Fibroblast of skin of right quadriceps (primary cell): ENCODE results near the gene SOCS3.
A peak's percentile ranks its signal among the peaks of the same experiment; 100 is the strongest.

Experiments
- DNase-seq: peaks from one replicate; pipeline ENCODE4 v3.0.0-alpha.2; 2013

The SOCS3 gene

DNA sequence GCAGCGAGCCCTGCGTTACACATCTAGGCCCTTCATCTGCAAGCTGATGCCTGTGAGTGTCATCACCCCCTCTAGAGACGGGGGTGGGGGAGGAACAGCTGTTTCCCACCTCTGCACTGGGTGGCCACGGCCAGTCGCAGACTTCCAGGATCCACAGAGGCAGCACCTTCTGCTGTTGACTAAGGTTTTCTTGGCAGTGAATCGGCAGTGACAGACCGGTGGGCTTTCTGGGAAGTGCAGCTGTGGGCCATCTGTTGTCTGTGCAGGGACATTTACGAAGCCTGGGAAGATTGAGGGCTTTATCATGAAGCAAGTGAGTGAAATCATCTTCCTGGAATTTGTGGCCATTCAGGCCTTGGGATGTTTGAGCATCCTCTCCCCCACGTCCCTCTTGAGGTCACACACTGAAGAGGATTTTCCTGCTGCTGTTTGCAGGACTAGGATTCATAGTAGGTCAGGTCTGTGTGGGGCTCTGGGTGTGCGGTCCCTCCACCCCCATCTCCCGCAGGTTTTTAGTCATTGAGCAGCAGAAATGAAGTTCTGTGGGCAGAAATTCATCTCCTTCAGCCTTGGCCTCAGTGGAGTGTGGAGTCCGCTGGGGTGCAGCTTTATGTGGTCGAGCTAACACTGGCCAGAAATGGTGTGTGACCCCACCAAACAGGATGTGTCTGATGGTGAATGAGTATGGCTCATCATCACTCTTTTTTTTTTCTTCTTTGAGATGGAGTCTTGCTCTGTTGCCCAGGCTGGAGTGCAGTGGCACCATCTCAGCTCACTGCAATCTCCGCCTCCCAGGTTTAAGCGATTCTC lies 30.6 kb upstream of the SOCS3 start:
- peak; percentile 98 for DNase-seq

DNA sequence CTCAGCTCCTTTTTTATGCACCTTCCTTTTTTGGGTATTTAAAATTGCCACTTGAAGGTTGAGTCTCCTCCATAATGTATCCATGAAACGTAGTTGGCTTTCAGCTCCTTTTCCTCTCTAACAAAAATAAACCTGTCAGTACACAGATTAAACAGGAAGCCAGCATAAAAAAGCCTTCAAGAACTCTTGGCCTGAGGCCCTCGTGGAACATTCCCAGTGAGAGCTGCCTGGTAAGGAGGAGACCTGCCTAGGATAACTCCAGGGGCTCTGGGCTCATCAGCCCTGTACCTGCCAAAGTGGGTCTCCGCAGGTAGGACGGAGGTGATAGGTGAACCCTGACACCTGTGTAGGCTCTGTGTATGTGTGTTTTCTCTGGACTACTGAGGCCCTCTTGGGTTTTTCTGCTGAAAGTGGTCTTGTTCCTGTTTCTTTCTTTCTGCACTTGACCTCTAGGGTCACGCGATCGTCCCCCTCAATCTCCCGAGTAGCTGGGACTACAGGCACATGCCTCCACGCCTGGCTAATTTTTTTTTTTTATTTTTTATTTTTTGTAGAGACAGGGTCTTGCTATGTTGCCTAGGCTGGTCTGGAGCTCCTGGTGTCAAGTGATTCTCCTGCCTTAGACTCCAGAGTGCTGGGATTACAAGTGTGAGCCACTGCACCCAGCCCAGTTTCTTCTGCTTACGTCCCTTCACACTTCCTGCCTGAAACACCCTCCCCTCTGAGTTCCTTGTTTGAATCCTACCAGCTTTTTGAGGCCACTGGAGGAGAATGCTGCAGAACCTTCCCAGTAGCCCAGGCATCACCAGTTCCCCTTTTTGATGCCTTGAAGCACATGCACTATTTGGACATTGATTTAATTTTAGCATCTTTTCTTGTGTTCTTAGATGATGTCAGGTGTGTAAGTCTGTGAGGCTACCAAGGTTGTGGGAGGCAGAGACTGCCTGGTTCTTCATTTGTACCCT lies 28.4 kb upstream of the SOCS3 start:
- peak; percentile 22 for DNase-seq

DNA sequence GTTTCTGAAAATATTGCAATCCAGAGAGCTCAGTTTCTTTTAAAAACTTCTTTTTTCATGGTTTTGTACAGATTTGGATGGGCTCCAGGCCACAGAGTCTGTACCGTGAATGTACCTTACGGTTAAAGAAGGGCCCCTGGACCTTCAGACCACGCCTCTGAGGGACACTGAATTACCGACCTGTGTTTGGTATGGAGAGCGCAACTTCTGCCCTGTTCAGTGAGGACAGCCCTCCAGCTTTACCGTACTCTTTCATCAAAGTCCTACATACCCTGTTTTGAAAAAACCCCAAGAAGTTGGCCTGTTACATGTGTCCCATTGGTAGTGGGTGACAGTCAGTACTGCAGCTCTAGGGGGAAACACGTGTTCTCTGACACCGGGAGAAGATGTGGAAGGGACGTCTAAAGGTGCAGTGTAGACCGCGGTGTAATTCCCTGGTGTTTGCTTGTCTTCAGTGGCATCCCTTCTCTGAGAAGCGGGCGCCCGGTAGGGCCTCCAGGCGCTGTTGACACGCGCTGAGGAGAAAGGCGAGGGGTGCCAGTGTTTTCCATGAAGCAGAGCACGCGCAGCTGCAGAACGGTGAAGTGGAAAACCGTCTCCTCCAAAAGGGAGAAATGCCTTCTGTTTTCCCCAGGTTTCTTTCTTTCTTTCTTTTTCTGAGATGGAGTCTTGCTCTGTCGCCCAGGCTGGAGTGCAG lies 24.8 kb upstream of the SOCS3 start:
- DNase-seq, result no peak

DNA sequence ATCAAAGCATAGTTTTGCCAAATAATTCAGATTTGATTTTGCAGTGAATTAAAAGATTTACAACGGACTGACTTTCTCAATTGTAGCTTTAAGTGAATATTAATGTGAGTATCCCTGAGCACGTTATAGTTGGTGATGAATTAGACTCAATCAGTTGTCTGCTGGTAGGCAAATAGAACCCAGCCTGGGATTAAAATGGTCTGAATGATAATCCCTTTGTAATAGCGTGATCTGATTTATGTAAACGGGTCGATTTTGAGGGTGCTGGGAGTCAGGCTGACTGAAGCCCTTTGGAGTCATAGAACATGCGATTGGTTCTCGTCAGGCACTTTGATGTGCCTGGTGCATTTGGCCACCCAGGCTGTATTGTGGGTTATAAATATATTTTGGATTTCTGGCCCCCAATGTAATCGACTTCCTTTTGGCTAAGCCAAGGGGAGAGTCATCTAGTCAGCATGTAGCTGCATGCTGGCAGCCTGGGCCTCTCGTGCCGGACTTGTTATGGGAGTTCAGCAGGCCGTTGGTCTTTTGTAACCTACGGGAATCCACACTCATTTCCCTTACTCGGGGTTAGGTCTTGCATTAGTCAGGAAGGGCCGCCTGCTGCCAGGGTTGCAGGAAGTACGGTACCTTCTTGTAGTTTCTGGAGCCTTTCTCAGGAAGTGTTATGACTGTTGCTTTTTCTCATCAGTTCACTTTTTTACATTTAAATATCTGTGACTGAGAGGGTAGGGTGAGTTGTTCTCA lies 24.0 kb upstream of the SOCS3 start:
- peak; percentile 95 for DNase-seq

DNA sequence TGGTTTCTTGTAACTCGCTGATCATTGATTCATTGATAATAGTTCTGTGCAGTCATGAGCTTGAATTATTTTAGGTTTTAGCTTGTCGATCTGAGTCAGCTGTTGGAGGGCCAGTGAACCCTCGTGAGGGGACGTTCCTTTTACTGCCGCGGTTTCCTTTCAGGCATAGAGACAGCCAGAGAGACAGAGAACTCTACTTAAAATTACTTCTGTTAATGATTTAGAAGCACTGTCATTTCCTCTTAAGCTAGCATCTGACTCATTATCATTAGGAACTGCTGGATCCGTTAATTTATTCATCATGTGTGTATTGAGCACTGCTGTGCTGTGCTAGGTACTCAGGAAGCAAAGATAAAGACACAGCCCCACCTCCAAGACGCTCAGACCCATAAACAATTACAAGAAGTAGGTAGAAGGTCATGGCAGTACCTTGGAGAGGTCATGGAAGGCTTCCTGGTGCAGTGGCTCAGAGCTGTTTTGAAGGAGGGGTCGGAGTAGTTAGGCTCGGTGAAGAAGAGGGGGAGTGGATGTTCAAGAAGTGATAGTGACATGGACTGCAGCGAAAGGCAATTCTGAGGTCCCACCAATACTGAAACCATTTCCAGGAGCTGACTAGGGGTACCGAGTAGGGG lies 21.8 kb upstream of the SOCS3 start:
- DNase-seq, result peak; percentile 84

DNA sequence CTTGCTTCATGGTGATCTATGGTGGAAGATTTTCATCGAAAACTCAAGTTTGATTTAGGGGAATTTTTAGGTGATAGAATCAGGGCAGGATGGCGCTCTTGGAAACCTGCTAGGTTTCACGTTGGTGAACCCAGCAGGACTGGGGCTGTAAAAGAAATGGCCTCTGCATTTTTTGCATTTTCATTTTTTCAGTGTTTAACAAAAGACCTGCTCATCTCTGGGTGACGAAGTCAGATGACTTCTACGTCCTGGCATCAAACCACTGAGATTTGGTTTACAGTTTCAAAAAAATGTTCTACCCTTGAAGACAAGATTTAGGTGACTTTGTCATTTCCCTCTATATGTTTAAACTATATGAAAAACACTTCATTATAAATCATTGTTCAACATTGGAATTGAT lies 20.5 kb upstream of the SOCS3 start:
- no peak for DNase-seq

DNA sequence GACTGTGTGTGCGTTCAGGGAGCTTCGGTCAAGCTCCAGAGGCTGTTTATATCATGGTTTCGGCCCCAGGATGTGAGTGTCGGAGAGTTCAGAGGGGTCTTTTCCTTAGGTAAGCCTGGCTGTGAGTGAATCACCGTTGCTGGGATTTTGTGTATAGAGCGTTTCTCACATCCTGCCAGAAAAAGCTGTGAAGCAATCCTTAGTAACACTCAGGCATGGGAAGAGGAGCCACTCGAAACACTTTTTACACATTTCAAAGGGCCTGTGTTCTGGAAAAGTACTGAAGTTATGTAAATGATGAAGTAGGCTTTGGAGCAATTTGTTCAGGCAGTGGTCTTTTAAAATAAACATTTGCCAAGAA lies 19.2 kb upstream of the SOCS3 start:
- peak; percentile 77 for DNase-seq

DNA sequence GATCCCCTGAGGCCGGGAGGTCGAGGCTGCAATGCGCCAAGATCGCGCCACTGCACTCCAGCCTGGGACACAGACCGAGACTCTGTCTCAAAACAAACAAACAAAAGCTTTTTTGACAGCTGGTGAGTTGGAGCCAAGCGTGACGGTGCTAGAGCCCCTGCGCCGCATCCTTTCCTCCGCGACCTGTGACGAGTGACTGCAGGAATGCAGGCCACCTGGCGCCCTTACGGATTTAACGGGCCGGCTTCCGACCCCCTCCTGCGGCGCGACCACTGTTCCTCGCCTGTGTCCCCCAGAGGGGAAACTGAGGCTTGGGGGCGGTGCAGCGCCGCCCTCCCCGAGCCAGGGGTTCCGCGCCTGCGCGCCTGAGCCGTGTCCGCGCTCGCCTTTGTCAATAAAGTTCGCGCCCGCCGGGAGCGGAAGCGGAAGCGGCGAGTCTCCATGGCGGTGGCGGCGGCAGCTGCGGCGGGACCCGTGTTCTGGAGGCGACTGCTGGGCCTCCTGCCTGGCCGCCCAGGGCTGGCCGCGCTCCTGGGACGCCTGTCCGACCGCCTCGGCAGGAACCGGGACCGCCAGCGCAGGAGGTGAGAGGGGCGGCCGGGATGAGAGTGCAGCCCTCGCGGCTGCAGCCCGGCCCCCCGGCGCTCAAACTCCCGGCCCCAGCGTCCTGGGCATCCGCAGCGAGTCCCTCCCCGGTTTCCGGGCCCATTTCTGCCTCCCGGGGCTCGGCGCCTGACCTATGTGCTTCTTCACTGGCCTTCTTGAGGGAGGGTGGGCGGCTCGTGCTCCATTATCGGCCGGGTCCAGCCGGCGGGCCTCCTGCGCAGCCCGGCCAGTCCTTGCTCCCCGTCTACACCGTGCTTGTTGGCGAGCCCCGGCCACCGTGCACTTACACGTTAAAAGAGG lies 18.6 kb upstream of the SOCS3 start, which contains the start of gene PGS1:
Gene PGS1, plus strand, starts transcription at position 425 of the 906 bp plus-strand sequence. Its CDS starts 17 bp downstream, at position 442.
- peak; percentile 76 for DNase-seq

DNA sequence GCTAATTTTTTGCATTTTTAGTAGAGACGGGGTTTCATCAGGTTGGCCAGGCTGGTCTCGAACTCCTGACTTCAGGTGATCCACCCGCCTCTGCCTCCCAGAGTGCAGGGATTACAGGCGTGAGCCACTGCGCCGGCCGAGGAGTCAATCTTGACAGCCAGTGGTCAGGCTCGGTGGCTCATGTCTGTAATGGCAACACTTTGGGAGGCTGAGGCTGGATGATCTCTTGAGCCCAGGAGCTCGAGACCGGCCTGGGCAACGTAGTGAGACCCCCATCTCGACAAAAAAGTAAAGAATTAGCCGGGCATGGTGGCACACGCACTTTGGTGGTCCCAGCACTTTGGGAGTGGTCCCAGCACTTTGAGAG lies 18.0 kb upstream of the SOCS3 start:
- no peak for DNase-seq

DNA sequence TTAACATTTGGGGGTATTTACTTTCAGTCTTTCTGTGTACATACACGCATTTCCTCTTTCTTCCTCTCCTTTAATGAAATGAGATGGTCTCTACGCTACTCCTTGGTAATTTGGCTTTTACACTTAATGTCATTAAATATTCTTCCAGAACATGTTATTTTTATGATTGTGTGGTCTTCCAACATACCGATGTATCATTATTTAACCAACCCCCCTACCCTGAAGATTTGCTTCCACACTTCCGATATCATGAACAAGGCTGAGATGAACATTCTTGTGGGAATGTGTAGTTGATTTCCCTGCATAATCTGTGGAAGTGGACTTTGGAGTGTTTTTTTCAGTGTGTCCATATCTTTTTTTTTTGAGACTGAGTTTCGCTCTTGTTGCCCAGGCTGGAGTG lies 16.3 kb upstream of the SOCS3 start:
- DNase-seq, result peak; percentile 74

DNA sequence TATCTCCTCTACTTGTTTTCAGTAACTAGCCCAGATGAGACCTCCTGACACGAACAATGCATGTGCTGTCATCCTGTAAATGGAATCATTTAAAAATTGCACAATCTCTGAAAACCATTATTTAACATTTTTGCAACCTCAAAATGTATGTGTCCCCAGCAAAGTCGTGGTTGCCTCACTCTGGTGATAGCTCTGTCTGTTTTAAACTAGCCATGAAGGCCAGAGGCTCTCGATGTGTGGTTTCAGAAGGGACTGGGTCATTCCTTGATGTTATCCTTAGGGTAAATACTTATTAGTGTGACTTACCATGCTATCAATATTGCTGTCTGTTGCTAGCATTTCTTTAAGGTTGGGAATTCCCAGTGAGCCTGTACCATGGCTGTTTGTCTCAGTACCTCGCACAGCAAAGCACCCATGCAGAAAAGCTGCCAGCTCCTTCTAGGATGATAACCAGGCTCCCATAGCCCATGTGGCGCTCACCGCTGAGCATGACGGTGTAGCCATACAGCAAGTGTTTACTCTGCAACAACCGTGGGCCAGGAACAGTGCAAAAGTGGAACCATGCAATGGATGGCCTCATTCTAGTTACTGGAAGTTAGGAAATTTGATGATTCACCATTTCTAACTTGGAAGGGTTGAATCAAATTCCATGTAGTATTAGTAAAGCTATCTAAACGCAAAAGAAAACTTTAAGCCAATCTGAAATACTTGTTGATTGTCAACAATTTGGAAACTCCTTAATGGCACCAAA lies 15.7 kb upstream of the SOCS3 start:
- peak; percentile 96 for DNase-seq

DNA sequence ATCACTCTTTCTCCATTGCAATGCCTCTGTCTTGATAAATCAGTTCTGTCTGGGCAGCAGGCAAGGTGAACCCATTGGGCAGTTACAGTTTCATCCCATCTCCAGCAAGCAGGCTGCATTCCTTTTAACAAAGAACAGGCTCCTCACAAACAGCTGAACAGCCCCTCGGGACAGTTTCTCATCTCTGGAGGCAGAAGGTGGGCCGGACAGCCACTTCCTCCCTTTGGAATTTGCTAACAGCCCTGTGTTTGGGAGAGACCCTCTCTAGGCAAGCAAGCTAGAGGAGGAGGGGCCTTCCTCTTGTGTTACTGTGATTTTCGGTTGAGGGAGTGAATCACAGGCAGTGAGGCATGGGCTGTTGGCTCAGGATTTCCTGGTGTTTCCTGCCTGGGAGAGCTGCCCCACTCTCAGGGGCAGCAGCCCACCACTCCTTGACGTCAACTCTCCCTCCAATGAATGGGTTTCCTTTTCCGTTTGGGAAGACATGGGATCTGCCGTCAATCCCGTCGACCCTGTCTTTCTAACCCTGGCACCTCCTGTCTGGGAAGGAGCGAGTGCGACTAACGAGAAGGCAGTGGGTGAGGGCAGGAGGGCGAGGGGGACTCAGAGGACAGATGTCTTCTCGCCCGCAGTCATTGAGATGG lies 14.9 kb upstream of the SOCS3 start:
- DNase-seq, result peak; percentile 94

DNA sequence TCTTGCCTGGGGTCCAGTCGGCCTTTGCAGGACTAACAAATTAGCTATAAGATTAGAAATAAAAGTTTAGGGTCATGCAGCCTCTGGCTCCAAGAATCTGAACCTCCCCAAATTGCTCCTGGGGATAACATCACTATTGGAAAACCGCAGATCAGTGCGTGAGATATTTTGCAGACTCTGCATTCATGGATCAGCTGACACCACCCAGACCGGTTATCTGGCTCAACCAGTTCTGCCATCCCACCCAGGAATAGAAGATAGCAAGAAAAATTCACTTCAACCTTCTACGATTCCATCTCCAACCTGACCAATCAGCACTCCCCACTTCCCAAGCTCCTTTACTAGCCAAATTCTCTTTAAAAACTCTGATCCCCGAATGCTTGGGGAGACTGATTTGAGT lies 14.3 kb upstream of the SOCS3 start:
- no peak for DNase-seq

DNA sequence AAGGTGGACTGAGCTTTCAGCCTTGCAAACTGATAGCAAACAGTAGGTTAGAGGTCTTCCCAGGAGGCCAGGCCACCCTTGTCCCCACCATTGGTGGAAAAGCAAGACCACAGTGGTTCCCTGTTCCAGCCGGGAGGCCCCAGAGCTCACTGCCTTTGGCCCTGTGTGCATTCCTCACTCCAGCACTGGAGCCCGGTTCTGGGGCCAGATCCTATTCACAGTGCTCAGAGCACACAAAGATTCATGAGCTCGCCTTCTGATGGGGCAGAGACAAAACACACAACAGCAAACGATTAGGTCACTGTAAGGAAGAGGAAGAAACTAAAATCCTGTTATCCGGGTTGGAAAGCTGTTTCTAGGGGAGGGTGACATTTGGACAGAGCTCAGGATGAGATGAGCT lies 13.0 kb upstream of the SOCS3 start:
- DNase-seq, result no peak

DNA sequence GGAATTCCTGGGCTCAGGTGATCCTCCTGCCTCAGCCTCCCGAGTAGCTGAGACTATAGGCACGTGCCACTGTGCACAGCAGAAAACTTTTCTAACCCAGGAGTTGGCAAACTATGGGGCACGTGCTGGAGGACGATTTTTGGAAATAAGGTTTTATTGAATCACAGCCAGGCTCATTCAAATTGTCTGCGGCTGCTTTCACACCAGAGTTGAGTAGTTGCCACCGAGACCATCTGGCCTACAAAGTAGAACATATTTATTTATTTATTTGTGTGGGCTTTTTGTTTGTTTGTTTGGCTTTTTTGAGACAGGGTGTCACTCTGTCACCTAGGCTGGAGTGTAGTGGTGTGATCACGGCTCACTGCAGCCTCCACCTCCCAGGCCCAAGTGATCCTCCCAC lies 11.2 kb upstream of the SOCS3 start:
- DNase-seq, result no peak

DNA sequence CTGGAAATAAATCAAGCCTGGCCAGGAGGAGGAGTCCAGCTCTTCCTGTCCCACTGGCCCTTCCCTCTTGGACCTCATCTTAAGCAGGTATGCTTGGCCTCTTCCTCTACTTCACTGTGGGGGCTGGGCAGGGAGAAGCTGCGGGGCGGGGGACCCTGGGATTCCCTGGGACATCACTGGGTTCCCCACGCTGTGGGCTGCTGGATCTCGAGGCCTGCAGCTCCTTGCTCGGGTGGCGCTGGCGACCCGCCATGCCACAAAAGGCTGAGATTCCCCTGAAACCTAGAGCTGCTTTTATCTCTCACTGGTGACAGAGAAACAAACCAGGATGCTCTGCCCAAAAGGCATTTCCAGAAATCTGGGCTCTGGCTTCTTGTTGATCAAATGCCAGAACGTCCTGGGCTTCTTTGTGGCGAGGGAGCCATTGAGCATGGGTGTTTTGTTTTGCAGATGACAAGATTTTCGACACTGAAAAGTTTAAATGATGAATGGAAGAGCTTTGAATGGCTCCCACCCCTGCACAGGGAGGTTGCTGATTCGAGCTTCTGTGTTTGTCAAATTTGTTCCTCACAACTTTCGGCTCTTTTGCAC lies 10.0 kb upstream of the SOCS3 start:
- no peak for DNase-seq

DNA sequence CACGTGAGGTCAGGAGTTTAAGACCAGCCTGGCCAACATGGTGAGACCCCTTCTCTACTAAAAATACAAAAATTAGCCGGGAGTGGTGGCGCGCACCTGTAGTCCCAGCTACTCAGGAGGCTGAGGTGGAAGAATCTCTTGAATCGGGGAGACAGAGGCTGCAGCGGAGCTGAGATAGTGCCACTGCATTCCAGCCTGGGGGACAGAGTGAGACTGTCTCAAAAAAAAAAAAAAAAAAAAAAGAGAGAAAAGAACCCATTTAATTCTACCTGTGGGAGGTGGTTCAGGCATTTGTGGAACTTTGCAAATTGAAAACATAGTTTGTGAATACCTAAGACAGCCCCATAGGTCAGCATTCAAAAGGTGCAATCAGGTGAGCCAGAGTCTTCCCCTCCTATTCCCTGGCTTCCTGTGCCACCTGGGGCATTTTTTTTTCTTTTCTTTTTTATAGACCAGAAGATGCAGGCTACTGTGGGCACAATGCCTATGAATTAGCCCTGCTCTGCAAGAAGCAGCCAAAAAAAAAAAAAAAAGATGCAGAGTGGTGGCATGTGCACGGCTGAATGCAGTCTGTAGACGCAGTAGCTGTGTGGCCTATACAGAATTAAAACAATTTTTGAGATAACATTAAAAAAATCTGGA lies 9.1 kb upstream of the SOCS3 start:
- no peak for DNase-seq

DNA sequence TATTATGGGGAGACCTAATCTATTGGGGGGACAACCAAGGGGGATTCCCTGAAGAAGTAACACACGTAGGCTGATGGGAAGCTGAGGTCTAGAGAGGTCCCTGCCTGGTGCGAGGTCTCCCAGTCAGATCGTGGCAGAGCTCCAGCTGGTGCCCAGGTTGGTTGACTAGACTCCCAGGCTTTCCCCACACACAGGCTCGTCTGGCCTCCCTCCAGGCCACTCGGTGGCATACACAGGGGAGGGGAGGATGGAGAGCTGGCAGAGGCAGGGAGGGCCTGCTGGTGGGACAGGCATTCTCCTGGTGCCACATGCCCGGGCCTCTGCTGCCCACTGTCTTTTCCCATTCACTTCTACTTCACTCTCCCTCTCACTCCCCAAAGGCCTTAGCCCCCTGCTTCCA lies 8.5 kb upstream of the SOCS3 start:
- DNase-seq, result no peak

DNA sequence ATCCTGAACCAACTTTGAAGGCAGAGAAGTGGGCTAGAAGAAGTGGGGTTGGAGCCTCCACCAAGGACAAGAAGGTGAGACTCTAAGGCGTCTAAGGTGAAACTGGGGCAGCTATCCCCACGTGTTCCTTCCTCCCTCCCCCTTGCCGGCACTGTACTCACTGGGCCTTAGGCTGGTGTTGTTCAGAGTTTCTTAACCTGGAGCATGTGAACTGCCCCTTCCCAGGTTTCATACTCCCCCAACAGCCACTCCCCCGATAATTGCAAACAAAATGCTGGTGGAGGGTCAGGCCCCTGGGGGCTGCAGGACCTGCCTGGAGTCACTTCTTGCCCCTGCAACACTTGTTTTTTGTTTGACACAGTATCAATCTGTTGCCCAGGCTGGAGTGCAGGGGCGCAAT lies 7.3 kb upstream of the SOCS3 start:
- DNase-seq, result no peak
